ENCODE data around the gene TSHZ2.

Gene TSHZ2

DNA sequence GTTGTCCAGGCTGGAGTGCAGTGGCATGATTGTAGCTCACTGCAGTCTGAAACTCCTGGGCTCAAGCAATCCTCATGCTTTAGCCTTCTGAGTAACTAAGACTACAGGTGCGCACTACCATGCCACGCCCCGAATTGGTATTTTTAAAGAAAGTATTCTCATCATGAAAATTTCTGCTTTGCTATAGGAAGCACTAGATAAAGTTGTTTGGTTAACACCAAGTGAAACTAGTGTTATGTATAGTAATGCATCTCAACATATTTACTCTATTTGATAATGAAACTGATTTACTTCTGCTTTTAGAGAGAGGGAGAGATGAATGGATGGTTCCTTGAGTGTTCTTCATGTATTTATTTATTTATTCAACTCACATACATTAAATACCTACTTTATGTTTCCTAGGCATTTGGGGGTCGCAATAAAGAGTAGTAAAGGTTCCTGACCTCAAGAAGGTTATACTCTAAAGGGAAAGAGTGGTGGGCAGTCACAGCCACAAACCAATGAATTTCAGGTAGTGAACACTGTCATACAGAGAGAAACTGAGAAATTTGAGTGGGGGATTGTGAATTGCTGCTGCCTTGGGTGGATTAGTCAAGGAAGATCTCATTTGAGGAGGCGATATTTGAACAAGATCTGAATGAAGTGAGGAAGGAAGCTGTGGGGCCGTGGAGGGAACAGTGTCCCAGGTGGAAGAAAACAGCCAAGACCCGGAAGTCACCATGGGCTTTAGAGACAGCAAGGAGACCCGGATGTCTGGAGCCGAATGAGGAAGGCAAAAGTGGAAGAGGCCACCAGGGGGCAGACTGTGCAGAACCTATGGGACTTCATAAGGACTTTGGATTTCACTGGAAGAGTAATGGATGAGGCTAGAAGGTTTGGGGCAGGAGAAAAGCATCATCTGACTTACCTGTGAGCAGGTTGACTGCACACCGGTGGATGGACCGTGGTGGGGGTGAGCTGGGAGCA, 185.6 kb downstream of the TSHZ2 start:
- peak in 6 of 58 donors; percentile 1 to 10 (median 2) for DNase-seq

DNA sequence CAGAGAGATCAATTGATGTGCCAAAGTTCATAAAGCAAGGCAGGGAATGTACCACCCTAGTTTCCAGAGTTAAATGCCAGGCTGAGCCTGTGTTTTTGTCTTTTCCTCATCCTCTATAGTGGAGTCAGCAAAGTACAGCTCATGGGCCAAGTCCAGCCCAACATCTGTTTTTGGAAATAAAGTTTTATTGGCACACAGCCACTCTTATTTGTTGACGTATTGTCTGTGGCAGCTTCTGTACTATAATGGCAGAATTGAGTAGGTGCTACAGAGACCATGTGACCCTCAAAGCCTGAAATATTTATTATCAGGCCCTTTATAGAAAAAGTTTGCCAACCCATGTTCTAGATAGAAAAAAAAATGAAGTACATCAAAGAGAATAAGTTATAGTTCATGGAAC, 187.0 kb downstream of the TSHZ2 start:
- no peak for DNase-seq

DNA sequence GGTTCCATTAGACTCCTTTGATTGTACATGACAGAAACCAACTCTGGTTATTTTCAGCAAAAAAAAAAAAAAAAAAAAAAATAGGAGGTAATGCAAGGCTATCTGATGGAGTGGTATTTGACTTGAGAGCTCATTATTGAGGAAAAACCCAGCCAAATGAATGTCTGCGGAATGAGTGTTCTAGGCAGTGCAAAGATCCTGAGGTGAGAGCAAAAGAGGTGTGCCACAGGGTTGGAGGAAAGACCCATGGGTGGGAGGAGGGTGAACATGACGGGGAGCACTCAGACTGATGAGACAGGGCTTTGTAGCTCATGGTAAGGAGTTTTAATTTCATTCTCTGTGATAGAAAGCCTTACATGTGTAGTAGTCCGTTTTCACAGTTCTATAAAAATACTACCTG, 188.9 kb downstream of the TSHZ2 start:
- DNase-seq: no peak

DNA sequence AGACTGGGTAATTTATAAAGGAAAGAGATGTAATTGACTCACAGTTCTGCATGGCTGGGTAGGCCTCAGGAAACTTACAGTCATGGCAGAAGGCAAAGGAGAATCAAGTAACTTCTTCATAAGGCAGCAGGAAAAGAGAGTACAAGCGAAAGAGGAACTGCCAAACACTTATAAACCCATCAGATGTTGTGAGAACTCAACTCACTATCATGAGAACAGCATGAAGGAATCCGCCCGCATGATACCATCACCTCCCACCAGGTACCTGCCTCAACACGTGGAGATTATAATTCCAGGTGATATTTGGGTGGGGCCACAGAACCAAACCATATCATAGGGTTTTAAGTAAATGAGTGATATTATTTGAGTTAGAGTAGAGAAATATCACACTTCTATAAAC, 189.3 kb downstream of the TSHZ2 start:
- DNase-seq: no peak

DNA sequence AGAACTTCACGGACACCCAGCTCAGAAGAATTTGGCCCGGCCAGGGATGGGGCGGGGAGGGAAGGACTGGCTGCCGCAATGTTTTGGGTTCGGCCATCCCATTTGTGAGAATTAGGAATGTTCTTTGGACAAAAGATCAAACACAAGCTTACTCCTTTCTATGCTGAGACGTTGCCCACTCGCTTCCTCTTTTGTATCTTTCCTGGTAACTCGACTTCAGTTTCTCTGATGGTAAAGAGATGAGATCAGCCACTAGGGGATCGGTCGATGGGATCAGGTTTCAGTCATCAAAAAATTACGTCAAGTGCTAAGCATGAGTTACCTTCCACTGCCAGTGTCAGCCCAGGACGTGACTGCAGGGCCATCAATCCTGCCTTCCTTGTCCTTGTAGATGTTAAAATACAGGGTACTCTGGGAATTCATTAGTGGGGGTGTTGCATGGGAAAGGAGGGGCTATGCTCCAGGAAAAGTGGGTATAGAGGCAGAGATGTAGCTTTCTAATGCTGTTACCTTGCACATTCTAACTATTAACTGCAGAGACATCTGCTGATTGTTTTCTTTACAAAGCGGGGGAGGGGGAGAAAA, 190.2 kb downstream of the TSHZ2 start:
- DNase-seq: no peak

DNA sequence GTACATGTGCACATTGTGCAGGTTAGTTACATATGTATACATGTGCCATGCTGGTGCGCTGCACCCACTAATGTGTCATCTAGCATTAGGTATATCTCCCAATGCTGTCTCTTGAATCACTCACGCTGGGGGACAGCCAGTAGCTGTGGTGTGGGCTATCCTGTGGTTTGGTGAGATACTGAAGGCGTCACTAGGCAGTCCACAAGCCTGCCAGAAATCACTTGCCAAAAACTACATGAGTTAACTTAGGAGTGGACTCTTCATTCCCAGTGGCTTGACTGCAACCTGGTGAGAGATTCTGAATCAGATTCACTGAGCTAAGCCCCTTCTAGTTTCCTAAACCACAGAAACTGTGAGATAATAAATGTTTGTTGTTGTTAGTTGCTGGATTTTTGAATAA, 191.3 kb downstream of the TSHZ2 start:
- no peak for DNase-seq

DNA sequence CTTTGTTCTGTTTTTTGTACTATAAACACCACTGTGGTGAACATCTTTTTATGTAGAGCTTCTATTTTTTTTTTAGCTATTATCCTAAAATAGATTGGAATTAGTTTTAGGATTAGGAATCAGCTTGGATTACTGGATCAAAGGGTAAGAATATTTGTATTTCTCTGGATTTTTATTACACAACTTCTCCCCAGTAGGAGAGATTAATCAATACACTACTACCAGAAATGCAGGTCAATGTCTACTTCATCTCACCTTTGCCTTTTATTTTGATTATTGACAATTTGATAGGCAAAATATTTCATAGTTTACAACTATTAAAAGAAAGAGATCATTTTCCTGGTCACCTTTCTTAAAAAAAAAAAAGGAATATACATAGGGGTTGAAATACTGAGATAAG, 191.9 kb downstream of the TSHZ2 start:
- DNase-seq: no peak

DNA sequence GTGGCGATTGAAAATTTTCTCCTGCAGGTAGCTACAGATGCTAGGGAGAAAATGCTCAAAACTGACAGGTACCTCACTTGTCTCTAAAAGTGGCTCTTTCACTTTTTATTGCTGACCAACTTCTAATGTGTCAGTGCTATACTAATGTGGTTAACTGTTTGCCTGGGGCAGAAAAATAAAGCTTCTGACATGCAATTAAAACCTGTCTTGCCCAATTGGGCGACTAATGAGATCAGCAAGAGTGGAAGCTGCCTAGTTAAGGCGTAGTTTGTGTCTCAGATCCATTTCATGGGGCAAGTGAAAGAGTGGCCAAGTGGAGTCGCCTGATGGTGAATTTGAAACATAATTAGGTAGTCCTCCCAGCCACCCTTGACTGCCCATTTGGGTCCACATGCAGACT, 193.3 kb downstream of the TSHZ2 start:
- no peak for DNase-seq

DNA sequence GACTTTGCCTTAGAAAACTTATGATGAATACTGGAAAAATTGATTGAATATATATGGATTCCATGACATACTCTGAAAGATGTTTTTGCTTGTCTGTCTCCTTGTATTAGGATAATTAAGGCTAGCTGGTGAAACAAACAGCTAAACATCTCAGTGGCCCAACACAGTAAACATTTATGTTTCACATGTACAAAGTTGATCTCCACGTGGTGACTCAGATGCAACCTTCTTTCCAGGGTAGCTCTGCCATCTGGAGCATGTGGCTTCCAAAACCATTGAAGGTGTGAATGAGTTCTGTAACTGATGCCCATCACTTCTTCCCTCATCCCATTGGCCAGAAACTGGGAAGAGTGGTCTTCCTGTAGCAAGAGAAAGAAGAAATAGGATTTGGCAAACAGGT, 196.3 kb downstream of the TSHZ2 start:
- DNase-seq: no peak

DNA sequence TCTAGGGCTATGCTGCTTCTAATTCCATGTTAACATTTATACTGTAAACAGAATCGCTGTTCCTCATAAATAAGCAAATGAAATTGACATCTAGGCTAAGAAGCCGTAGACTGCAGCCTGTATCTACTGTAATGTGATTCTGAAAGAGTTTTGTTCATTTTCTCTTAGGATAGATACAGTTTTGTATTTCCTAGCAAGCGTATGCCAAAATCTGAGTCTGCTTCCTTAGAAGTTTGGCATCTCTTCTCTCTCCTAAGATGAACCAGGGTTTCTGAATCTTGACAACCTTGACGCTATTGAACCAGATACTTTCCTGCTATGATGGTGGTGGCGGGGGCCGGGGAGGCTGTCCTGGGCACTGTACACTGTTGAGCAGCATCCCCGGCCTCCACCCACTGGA, 198.0 kb downstream of the TSHZ2 start:
- DNase-seq: no peak

DNA sequence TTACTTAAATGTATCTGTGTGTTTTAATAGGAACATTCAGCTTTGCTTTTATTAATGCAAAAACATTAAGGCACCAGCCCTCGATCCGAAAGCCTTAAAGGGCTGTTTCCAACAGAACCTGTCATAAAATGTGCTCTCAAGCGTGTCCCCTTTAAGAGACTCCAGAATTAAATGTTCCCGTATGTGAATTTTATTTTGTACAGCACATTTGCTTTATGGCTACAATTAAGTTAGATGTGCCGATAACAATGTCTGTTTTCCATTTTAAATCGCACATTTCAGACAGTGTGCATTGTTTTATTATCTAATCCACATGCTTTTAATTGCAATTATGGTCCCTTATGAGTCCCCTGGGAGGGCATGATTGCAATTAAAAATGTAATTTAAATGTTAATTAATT, 198.9 kb downstream of the TSHZ2 start:
- DNase-seq: no peak

DNA sequence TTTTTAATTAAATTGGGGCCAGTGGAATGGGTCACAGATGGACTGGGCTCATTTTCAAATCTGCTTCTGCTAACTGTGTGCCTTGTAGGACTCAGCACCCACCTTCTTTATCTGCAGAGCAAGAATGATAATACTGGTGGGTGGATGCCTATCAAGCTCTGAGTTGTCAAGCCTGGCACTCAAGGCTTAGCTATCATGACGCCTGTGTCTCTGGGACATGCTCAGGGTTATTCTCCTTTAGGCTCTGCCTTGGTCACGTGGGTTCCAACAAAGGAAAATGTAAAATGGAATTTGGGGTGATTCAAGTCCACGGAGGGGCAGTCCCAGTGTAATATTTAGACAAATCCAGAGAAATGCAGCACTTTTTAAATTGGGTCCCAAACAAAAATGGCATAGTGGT, 202.3 kb downstream of the TSHZ2 start:
- no peak for DNase-seq

DNA sequence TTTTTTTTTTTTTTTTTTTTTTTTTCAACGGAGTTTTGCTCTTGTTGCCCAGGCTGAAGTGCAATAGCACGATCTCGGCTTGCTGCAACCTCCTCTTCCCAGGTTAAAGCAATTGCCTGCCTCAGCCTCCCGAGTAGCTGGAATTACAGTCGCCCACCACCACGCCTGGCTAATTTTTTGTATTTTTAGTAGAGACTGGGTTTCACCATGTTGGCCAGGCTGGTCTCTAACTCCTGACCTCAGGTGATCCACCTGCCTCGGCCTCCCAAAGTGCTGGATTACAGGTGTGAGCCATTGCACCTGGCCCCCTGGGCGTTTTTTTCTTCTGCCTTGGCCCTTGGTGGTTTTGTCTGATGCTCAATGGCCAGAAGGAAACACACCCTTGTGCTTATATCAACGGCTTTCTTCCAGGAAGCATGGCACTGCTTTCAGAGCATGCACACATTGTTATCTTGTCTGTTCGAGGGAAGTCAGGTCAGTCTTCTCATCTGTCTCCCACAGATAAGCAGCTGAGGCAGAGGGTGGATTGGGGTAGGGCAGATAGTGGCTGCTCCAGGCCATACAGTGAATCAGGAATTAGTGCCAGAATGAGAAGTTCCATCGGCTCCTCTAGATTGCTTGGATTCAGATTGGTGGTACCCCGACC, 203.1 kb downstream of the TSHZ2 start:
- DNase-seq: no peak

DNA sequence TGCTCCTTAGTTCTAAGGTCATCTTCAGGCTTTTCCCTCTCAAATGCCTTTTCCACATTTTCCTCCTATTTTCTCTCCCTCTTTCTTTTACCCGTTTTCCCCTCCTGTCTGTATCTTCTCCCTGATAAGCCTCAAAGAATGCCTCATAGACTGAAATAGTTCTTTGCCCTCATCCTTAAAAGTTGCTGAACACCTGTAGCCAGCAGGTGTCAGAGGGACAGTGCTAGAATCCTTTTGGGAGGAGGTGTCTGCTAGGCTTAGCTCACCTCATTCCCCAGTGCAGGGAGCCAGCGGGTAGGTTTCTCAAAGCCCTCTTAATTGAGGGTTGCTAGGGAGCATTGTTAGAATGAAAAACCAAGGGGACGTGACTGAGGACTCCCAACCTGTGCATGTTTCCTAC, 204.0 kb downstream of the TSHZ2 start:
- no peak for DNase-seq

DNA sequence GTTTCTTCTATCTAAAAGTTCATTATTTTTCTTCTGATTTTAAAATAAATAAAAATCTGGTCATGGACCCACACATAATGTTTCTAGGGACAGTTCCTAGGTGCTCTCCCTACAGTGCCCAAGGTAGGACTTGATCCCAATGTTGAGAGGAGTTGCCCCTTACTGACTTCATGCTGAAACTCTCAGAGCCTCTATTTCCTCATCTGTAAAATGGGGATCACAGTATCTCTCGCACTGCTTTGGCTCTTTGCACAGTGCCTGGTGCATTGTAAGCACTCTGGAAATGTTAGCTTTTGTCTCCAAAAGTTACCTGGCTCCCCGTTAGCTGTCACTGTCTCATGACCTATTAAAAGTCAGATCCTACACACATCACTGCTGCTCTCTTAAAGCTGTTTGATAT, 205.5 kb downstream of the TSHZ2 start:
- DNase-seq: no peak

DNA sequence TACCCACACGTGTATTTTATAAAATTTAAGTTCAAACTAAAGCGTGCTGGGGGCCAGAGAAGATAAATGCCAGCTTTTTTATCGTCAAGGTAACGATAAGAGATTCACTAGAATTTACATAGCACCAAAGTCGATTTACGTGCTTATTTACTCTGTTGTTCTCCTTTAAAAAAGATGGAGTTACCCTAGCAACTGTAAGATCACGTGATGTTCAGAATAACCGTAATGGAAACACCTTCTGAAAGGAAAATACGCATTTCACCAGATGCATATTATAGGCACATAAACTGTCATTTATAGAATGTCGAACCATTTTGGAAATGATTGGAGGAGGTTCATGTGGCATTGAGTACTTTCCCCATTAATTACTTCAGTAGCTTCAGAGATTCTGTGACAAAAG, 207.6 kb downstream of the TSHZ2 start:
- DNase-seq: no peak

DNA sequence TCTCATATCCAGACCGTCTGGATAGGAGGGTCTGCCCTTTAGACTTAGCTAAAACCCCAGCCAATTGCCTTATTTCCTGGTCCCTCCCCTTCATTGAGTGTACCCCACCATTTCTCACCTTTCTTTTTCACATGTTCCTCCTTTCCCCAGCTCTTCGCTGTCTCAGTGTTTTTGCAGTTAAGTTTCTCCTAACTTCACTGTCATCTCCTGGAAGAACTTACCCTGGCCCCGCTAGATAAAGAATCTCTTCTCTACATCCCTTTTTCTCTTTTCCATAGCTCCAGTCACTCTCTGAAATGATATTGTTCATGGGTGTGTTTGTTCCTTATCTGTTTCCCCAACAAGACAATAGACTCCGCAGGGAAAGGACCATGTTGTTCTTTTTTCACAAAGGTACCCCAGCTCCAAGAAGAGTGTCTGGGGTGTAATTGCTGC, 208.8 kb downstream of the TSHZ2 start:
- DNase-seq: no peak

DNA sequence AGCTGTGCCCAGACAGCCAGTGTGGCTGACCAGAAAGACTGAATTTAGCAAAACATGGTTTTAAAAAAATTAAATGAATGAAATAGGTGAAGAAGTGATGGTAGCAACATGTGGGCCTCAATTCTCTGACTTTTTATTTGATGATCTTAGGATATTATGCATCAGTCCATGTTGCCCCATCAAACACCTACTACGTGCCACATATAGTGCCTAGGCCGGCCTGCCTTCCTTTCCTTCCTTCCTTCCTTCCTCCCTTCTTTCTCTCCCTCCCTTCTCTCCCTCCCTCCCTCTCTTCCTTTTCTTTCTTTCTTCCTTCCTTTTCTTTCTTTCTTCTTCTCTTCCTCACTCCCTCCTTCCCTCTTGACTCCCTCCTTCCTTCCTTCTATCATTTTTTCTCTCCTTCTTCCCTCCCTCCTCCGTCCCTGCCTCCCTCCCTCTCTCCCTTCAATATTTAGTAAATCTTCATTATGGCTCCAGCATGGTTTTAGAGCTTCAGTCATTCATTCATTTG, 209.8 kb downstream of the TSHZ2 start:
- DNase-seq: no peak

DNA sequence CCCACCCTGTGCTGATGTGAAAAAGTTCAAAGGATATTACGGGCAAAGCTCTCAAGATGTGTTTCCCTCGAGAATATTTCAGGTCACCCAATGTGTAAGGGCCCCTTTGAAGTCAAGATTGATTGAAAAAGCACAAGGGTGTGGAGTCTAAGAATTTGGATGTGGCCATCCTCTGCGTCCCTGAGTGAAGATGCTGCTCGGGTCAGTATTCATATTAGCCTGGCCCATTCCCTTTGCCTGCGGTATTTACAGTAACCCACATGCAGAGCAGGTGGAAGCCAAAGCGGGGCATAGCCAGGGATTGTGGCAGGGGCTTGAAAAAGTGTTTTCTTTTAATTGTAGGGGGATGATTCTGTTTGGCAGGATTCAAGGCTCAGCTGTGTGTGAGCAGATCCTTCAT, 211.0 kb downstream of the TSHZ2 start:
- DNase-seq: no peak

DNA sequence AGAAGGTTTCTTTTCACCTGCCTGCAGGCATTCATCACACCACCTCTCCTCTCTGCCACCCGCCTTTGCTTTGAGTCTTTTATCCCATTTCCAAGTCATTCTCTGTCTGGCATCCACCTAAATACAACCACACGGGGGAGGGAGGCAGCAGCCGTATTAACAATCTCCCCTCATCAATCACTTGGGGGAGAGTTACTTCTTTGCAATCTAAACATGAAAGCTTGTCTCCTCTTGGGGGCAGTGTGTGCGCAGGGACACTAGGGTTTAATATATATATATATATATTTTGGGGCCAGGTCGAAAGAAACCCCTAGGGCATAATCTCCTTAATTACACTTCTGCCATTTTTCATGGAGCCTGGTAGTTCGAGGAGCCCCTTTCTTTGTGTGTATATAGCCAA, 214.5 kb downstream of the TSHZ2 start:
- no peak for DNase-seq

DNA sequence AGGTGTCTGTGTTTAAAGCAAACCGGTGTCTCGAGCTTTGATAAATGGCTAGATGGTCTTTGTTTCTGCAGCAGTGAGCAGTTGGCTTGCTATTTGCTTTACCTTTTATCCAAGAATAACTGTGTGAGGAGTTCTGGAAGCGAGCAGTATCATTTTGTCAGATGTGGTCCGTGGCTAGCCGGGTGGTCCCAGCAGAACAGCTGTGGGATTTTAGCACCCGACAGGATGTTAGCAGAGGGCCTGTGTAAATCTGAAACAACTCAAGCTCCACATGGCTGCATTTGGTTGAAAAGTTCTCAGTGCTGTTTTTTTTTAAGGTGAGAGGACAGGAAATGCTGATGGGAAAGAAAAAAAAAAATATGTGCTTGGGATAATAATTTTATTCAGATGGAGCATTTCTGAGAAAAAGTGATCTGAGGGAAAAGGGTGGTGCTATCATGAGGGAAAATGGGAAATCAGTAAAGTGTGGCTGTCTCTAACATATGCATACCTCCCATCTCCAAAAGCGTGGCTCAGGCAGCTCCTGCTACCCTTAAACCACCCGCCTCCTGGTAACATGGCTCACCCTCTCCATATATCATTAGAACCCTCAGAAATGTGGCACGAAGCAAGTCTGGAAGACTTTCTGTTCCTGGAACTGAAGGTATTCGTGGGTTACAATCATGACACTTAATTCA, 215.4 kb downstream of the TSHZ2 start:
- DNase-seq: no peak

DNA sequence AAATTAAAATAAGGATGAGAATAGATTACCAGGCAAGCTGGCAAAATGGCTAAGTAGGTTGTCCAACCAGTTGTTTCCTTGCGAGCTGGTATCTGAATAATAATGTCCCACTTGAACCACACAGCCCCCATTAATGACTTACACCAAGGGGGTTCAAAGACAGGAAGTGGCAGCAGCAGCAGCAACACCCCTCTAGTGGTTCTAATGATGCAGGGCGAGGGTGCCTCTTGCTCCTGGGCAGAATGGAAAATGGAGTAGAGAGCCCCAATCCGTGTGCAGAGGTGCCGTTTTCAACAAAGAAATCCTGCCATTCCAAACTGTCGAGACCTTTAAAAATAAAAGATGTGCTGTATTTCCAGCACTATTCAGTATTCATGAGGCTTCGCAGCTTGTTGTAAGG, 218.1 kb downstream of the TSHZ2 start:
- DNase-seq: no peak

Measured in anterior cingulate cortex (tissue), 58 donors.